Endothelial cell of umbilical vein (primary cell): ENCODE data around the gene TMEM140. TPM values are rescaled to one million over a fixed set of nuclear protein-coding genes. Genes with fewer than 3 reads are reported as not detected.
A peak's percentile ranks its signal among the peaks of the same experiment; 100 is the strongest.

Experiments
- BruUV-seq: library from RNA; stranded (reverse); fragments of 400-500 nt; replicated peaks from 2 replicates; lab custom pipeline; 2021; lab: Mats Ljungman, UMichigan
- CTCF ChIA-PET: fragments of 300-600, 350-600 bp; sonication (Branson Sonifier 250); formaldehyde crosslinking; loops from one replicate; lab custom pipeline; 2021; ENCODE audit warnings: antibody characterized with exemption, inconsistent platforms; lab: Charles Lee
- POLR2A ChIA-PET: fragments of 300-600, 350-600 bp; sonication (Branson Sonifier 250); formaldehyde crosslinking; loops from one replicate; lab custom pipeline; 2021; ENCODE audit warnings: antibody characterized with exemption, inconsistent platforms; lab: Charles Lee
- DNase-seq: peaks from one replicate; pipeline ENCODE4 v3.0.0-alpha.2; 2011; ENCODE audit warnings: low read depth, low spot score
- FAIRE-seq: peaks from 2 replicates; lab custom pipeline; 2011; peaks lifted over from hg19 to GRCh38; lab: Jason Lieb, UNC
- H2AFZ ChIP-seq: 2 replicates; pipeline ENCODE4 v1.6.0; 2012; ENCODE audit warnings: low read depth, low read length, control low read depth, inconsistent platforms
- H3K27ac ChIP-seq: 2 replicates; pipeline ENCODE4 v1.5.1; 2011; ENCODE audit warnings: low read depth, mild to moderate bottlenecking, control low read depth, low read length, moderate library complexity; ENCODE audit not compliant: insufficient read depth
- H3K27me3 ChIP-seq, 2 experiments: 2 replicates each; pipeline versions ENCODE4 v1.6.0 to v1.6.1; 2011; ENCODE audit warnings: low read length in 2 of 2, mixed read lengths in 1 of 2; ENCODE audit not compliant: control insufficient read depth in 2 of 2, insufficient read depth in 2 of 2
- H3K36me3 ChIP-seq, 2 experiments: 2 replicates in 1 of 2; 3 replicates in 1 of 2; pipeline ENCODE4 v1.5.1; 2011; ENCODE audit warnings: low read length in 2 of 2, mild to moderate bottlenecking in 1 of 2, moderate library complexity in 1 of 2; ENCODE audit not compliant: control insufficient read depth in 2 of 2, insufficient read depth in 2 of 2; ENCODE audit errors: extremely low read depth in 1 of 2
- H3K4me1 ChIP-seq: 3 replicates; pipeline ENCODE4 v1.5.1; 2011; ENCODE audit warnings: mild to moderate bottlenecking, low read length; ENCODE audit not compliant: control insufficient read depth, insufficient read depth; ENCODE audit errors: extremely low read depth
- H3K4me2 ChIP-seq: 2 replicates; pipeline ENCODE4 v1.6.1; 2011; ENCODE audit warnings: low read length, control low read depth, mixed read lengths; ENCODE audit not compliant: insufficient read depth
- H3K4me3 ChIP-seq, 3 experiments: fragments of 200-600 bp in 1 of 3; sonication (generic), shearing (Covaris generic) in 1 of 3; replicated peaks in 1 of 3; 2 replicates each; pipeline ENCODE4 v1.5.1; 2011 to 2016; ENCODE audit warnings: control low read depth in 3 of 3, low read length in 3 of 3, mild to moderate bottlenecking in 2 of 3, inconsistent platforms in 1 of 3, low read depth in 1 of 3, moderate library complexity in 1 of 3; ENCODE audit not compliant: insufficient read depth in 1 of 3
- H3K79me2 ChIP-seq: 2 replicates; pipeline ENCODE4 v1.6.0; 2012; ENCODE audit warnings: low read length, inconsistent platforms; ENCODE audit not compliant: control insufficient read depth, insufficient read depth
- H3K9ac ChIP-seq: replicated peaks from 2 replicates; pipeline ENCODE3; 2011; ENCODE audit warnings: low read length, control low read depth; ENCODE audit not compliant: insufficient read depth; ENCODE audit errors: extremely low read depth
- H3K9me1 ChIP-seq: replicated peaks from 3 replicates; pipeline ENCODE4 v1.6.0; 2011; ENCODE audit warnings: mild to moderate bottlenecking, low read length; ENCODE audit not compliant: control insufficient read depth, insufficient read depth; ENCODE audit errors: extremely low read depth
- H3K9me3 ChIP-seq: replicated peaks from 2 replicates; pipeline ENCODE4 v1.5.1; 2012; ENCODE audit warnings: low read length, inconsistent platforms; ENCODE audit not compliant: control insufficient read depth, insufficient read depth
- H4K20me1 ChIP-seq: replicated peaks from 2 replicates; pipeline ENCODE3; 2011; ENCODE audit warnings: mild to moderate bottlenecking, low read length; ENCODE audit not compliant: control insufficient read depth, insufficient read depth; ENCODE audit errors: extremely low read depth
- CTCF ChIP-seq, 2 donors: IDR thresholded peaks; 1 replicate in 1 of 2; 2 replicates in 1 of 2; pipeline ENCODE4 v1.5.1; 2011; ENCODE audit warnings: low read length in 2 of 2, mild to moderate bottlenecking in 2 of 2, moderate library complexity in 2 of 2, control low read depth in 1 of 2, inconsistent platforms in 1 of 2, low read depth in 1 of 2; ENCODE audit not compliant: insufficient read depth in 1 of 2; ENCODE audit errors: extremely low read depth in 1 of 2
- JUN ChIP-seq: IDR thresholded peaks from 2 replicates; pipeline ENCODE4 v1.6.1; 2011; ENCODE audit warnings: borderline replicate concordance, low read depth; ENCODE audit not compliant: insufficient read length, insufficient read depth
- MYC ChIP-seq: IDR thresholded peaks from one replicate; pipeline ENCODE4 v1.6.1; 2011; ENCODE audit warnings: mild to moderate bottlenecking, low read depth, low read length
- dilution Hi-C: fragments of 300-500 bp; cut with MboI; formaldehyde crosslinking; loops from one replicate; pipeline ENCODE4 v1.15.0; 2019; ENCODE audit warnings: low sequenced_read_pairs; ENCODE audit not compliant: extremely low pct_ligation_motif_present
- intact Hi-C: fragments of 100-400 bp; cut with micrococcal nuclease; formaldehyde crosslinking; loops from one replicate; pipeline ENCODE4 v1.10.0; 2022
- polyA plus RNA-seq, 4 experiments: library from polyadenylated mRNA; depleted of rRNA in 3 of 4; stranded (reverse) in 3 of 4; unstranded in 1 of 4; fragments of >200 nt; gene quantifications; 2 replicates each; pipeline versions ENCODE4 v1.2.1 to v1.2.3, GENCODE V29; 2011 to 2012; ENCODE audit warnings: missing spikeins in 1 of 4
- total RNA-seq: library from RNA; stranded (reverse); gene quantifications from 2 replicates; pipeline ENCODE4 v1.2.3, GENCODE V29; 2021

The TMEM140 gene
- total and polyA plus RNA-seq, 2 donors (not counting 3 experiments of a cell fraction or from before 2014, with no cell fraction given): 17.9 to 26.5 TPM

GRCh38 chr7:135160858-135161653 lies 13.2 kb downstream of the TMEM140 start:
- H3K9ac ChIP-seq: no peak overlapping the region
- ChIA-PET POLR2A (interaction anchor here (0.7 to 1.9 kb wide), 5 partner anchors 8 to 17 kb away, joined by 3 to 7 read pairs (median 4); partner anchors contain the start of genes CYREN and TMEM140), CTCF (interaction anchor here (1.0 to 2.8 kb wide), 11 partner anchors 9 to 471 kb away, joined by 3 to 22 read pairs (median 4); partner anchors contain the start of genes AGBL3, CYREN and TMEM140)
- DNase-seq (peak; percentile 84), FAIRE-seq (peak; percentile 85)
- peak overlapping the region; percentile 75 for H3K4me2 ChIP-seq
- H2AFZ ChIP-seq: no peak overlapping the region
- no peaks in the 10 kb centered on the region for H3K27me3 ChIP-seq
- no peaks in the 10 kb centered on the region for H3K79me2 ChIP-seq
- peaks cover 34% of the 10 kb centered on the region for H3K4me1 ChIP-seq
- no peaks in the 10 kb centered on the region for H3K9me3 ChIP-seq
- H3K27ac ChIP-seq: peak overlapping the region; percentile 68
- TF ChIP-seq MYC (no peak), CTCF (IDR thresholded peaks at IDR 0.05; ENCODE audit: extremely low read depth in 1 of 2, insufficient read depth in 1 of 2, low read depth in 1 of 2, low read length in 2 of 2) (peak in 1 of 2 donors; percentile 17)
- peaks cover 0 to 4% of the 10 kb centered on the region in 2 experiments for H3K36me3 ChIP-seq
- H3K4me3 ChIP-seq: no peak overlapping the region
- BruUV-seq: TSS peak; percentile 15
- H4K20me1 ChIP-seq: no peaks in the 10 kb centered on the region
- H3K9me1 ChIP-seq: no peaks in the 10 kb centered on the region
- dilution Hi-C loops: no loop called here
- intact Hi-C loops: loop anchor here (1.0 to 10.0 kb wide), 5 partner anchors 10 to 466 kb away; partner anchors contain the start of gene AGBL3

GRCh38 chr7:135161669-135162068 lies 13.8 kb downstream of the TMEM140 start:
- BruUV-seq: no TSS peak
- Histone ChIP-seq H3K4me1 (peaks cover 39% of the 10 kb centered on the region), H3K4me3 (no peak overlapping the region), H2AFZ (no peak overlapping the region), H3K9me3 (no peaks in the 10 kb centered on the region), H3K9ac (no peak overlapping the region), H3K9me1 (no peaks in the 10 kb centered on the region), H3K4me2 (no peak overlapping the region), H3K36me3 (peaks cover 4% of the 10 kb centered on the region in 2 experiments), H3K27ac (peak overlapping the region; percentile 68), H3K79me2 (no peaks in the 10 kb centered on the region), H3K27me3 (no peaks in the 10 kb centered on the region), H4K20me1 (no peaks in the 10 kb centered on the region)
- FAIRE-seq: no peak
- DNase-seq: no peak
- intact Hi-C loops (loop anchor here (2.0 to 10.0 kb wide), 4 partner anchors 15 to 467 kb away; partner anchors contain the start of gene AGBL3), dilution Hi-C loops (no loop called here)
- no peak for TF ChIP-seq JUN
- ChIA-PET POLR2A (interaction anchor here (1.7 to 1.9 kb wide), 2 partner anchors 9 to 14 kb away, joined by 4 to 7 read pairs; partner anchors contain the start of genes CYREN and TMEM140), CTCF (interaction anchor here (1.3 to 2.8 kb wide), 5 partner anchors 8 to 174 kb away, joined by 3 to 22 read pairs (median 15); partner anchors contain the start of genes AGBL3, CYREN and TMEM140)
